ENCODE data around the gene ENOX2. TPM values are rescaled to one million over a fixed set of nuclear protein-coding genes. Genes with fewer than 3 reads are reported as not detected.

Gene ENOX2
- total RNA-seq, 1 experiment from 2014 or later, result 11.4 TPM

DNA sequence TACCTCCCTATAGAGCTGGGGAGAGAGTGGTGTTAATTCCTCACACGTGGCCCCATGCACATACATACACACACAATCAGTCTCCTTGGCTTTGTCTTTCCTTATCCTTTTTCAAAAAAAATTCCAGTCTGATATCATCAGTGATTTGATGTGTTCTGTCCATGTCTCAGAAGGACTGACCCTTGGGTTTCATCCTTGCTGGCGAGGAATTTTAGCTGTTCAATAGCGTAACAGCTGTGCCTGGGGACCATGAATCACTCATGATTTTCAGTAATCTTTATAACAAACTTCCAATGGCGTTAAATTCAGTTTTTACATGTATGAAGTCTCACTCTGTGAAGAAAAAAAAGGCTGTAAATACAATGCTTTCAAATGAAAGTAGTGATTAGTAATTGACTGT, 296.6 kb downstream of the ENOX2 start:
- ChIA-PET CTCF (no interaction called here), POLR2A (no interaction called here)
- Mint-ChIP-seq H3K4me1 (ENCODE audit: low read depth, unreplicated experiment) (no peaks in the 10 kb centered on the region), H3K27me3 (ENCODE audit: insufficient read depth, unreplicated experiment) (peaks cover 4% of the 10 kb centered on the region), H3K9me3 (ENCODE audit: unreplicated experiment) (no peaks in the 10 kb centered on the region), H3K36me3 (ENCODE audit: insufficient read depth, unreplicated experiment) (no peaks in the 10 kb centered on the region), H3K4me3 (ENCODE audit: unreplicated experiment) (no peak overlapping the region), H3K27ac (ENCODE audit: unreplicated experiment) (no peak overlapping the region)
- Histone ChIP-seq H3K27me3 (replicated peaks; ENCODE audit: control insufficient read depth, insufficient read depth, low read length) (no peaks in the 10 kb centered on the region), H3K4me1 (no peaks in the 10 kb centered on the region), H3K9me3 (no peaks in the 10 kb centered on the region), H3K36me3 (ENCODE audit: control insufficient read depth, insufficient read depth, low read length) (no peaks in the 10 kb centered on the region), H3K4me3 (ENCODE audit: low read depth, low read length) (no peak overlapping the region)
- no peak for DNase-seq
- intact Hi-C loops (cut with micrococcal nuclease; ENCODE audit: unreplicated experiment), result no loop called here
- no TSS peak for BruUV-seq (replicated peaks)
- TF ChIP-seq, protein P1, sequence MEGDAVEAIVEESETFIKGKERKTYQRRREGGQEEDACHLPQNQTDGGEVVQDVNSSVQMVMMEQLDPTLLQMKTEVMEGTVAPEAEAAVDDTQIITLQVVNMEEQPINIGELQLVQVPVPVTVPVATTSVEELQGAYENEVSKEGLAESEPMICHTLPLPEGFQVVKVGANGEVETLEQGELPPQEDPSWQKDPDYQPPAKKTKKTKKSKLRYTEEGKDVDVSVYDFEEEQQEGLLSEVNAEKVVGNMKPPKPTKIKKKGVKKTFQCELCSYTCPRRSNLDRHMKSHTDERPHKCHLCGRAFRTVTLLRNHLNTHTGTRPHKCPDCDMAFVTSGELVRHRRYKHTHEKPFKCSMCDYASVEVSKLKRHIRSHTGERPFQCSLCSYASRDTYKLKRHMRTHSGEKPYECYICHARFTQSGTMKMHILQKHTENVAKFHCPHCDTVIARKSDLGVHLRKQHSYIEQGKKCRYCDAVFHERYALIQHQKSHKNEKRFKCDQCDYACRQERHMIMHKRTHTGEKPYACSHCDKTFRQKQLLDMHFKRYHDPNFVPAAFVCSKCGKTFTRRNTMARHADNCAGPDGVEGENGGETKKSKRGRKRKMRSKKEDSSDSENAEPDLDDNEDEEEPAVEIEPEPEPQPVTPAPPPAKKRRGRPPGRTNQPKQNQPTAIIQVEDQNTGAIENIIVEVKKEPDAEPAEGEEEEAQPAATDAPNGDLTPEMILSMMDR (IDR thresholded peaks at IDR 0.05; ENCODE audit: insufficient read depth in 1 of 2, low read depth in 1 of 2, low read length in 1 of 2, severe bottlenecking in 1 of 2, unreplicated experiment in 1 of 2), result no peak

DNA sequence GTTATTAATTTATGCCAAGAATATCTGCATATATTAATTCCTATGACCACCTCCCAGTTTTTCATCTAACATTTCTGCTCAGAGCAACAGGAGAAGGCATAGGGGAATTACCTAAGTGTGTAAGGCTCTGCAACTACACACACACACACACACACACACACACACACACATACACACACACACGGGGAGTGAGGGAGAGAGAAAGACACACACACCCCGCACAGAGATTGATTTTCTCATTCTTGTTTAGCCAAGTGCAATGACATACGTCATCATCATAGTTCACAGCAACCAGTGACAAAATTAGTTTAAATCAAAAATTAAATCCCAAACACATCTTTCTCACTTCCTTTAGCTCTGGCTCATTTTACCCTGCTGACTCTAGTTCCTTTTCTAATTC, 298.1 kb downstream of the ENOX2 start:
- Mint-ChIP-seq H3K27ac (ENCODE audit: unreplicated experiment) (no peak overlapping the region), H3K4me1 (ENCODE audit: low read depth, unreplicated experiment) (no peaks in the 10 kb centered on the region), H3K9me3 (ENCODE audit: unreplicated experiment) (no peaks in the 10 kb centered on the region), H3K27me3 (ENCODE audit: insufficient read depth, unreplicated experiment) (peaks cover 4% of the 10 kb centered on the region), H3K36me3 (ENCODE audit: insufficient read depth, unreplicated experiment) (no peaks in the 10 kb centered on the region), H3K4me3 (ENCODE audit: unreplicated experiment) (no peak overlapping the region)
- intact Hi-C loops (cut with micrococcal nuclease; ENCODE audit: unreplicated experiment), result no loop called here
- ChIA-PET CTCF (no interaction called here), POLR2A (no interaction called here)
- Histone ChIP-seq H3K9me3 (no peaks in the 10 kb centered on the region), H3K4me1 (no peaks in the 10 kb centered on the region), H3K27me3 (replicated peaks; ENCODE audit: control insufficient read depth, insufficient read depth, low read length) (no peaks in the 10 kb centered on the region), H3K36me3 (ENCODE audit: control insufficient read depth, insufficient read depth, low read length) (no peaks in the 10 kb centered on the region), H3K4me3 (ENCODE audit: low read depth, low read length) (no peak overlapping the region)
- no TSS peak for BruUV-seq (replicated peaks)
- TF ChIP-seq, protein P1 (IDR thresholded peaks at IDR 0.05; ENCODE audit: insufficient read depth in 1 of 2, low read depth in 1 of 2, low read length in 1 of 2, severe bottlenecking in 1 of 2, unreplicated experiment in 1 of 2), result no peak
- DNase-seq, result no peak

DNA sequence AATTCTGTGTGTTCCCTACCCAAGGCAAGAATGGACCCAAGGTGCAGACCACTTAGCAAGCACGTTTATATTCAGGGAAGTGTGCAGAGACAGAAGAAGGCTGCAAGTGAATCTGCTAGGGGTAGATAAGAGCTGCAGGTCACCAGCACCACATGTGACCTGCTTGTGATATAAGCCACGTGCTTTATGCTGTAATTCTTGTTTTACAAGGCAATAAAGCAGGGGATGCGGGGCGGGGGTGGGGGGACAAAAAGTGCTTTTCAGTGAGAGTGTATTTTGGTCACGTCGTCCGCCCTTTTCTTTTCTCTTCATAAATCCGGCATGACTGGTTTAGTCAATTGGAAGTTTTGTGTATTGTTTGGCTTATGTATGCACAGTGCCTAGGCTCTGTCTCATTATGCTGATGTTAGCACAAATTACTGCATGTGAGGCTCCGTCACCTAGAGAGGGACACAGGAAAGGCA, 308.5 kb downstream of the ENOX2 start:
- Mint-ChIP-seq H3K27me3 (ENCODE audit: insufficient read depth, unreplicated experiment) (no peaks in the 10 kb centered on the region), H3K27ac (ENCODE audit: unreplicated experiment) (no peak overlapping the region), H3K9me3 (ENCODE audit: unreplicated experiment) (no peaks in the 10 kb centered on the region), H3K36me3 (ENCODE audit: insufficient read depth, unreplicated experiment) (no peaks in the 10 kb centered on the region), H3K4me3 (ENCODE audit: unreplicated experiment) (no peak overlapping the region), H3K4me1 (ENCODE audit: low read depth, unreplicated experiment) (peaks cover 7% of the 10 kb centered on the region)
- intact Hi-C loops (cut with micrococcal nuclease; ENCODE audit: unreplicated experiment), result no loop called here
- H3K36me3 ChIP-seq (ENCODE audit: control insufficient read depth, insufficient read depth, low read length), result no peaks in the 10 kb centered on the region
- no peak for DNase-seq
- H3K27me3 ChIP-seq (replicated peaks; ENCODE audit: control insufficient read depth, insufficient read depth, low read length), result no peaks in the 10 kb centered on the region
- ChIA-PET POLR2A (no interaction called here), CTCF (no interaction called here)
- no peaks in the 10 kb centered on the region for H3K9me3 ChIP-seq
- no peak overlapping the region for H3K4me3 ChIP-seq (ENCODE audit: low read depth, low read length)
- no TSS peak for BruUV-seq (replicated peaks)
- H3K4me1 ChIP-seq, result no peaks in the 10 kb centered on the region
- TF ChIP-seq, protein P1 (IDR thresholded peaks at IDR 0.05; ENCODE audit: insufficient read depth in 1 of 2, low read depth in 1 of 2, low read length in 1 of 2, severe bottlenecking in 1 of 2, unreplicated experiment in 1 of 2), result no peak
